ELR (cell line): ENCODE data around the gene MC1R.
"Not testable (repeated sequence)": the region's sequence is repeated elsewhere in the genome, so short reads cannot be mapped to it uniquely, and the experiment has no call there.

ENCODE experiments used
- DNase-seq: peaks from one replicate; pipeline ENCODE4 v3.0.0-alpha.2; 2015; ENCODE audit warnings: low read depth

The MC1R gene

DNA sequence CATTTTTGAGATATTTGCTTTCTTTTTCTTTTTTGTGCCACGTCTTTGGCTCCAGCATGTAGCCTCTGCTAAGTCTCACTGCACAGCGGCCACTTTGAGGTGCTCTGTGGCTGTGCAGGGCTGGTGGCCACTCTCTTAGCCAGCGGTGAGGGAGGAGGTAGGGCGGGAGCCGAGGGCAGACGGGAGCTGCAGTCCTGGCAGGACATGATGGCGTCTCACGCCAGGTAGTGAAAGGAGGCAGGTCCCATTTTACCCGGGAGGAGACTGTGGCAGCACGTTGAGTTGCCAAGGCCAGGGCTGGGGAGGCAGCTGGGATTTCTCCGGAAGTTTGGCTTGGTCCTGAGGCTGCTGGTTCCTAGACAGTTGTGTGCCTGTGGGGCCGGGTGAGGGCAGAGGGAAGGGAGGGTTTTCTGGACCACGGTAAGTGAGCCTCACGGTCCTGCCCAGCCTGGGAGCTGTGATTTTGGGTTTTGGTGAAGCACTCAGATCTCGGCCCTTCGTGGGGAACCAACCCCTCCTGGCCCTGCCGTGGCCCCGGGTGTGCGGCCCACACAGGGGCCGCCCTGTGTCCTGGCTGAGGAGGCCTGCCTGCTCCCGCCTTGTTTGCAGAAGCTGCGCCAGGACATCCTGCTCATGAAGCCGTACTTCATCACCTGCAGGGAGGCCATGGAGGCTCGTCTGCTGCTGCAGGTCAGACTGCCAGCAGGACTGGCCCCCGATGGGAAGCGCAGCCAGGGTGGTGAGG lies 44.3 kb downstream of the MC1R start:
- no peak for DNase-seq

DNA sequence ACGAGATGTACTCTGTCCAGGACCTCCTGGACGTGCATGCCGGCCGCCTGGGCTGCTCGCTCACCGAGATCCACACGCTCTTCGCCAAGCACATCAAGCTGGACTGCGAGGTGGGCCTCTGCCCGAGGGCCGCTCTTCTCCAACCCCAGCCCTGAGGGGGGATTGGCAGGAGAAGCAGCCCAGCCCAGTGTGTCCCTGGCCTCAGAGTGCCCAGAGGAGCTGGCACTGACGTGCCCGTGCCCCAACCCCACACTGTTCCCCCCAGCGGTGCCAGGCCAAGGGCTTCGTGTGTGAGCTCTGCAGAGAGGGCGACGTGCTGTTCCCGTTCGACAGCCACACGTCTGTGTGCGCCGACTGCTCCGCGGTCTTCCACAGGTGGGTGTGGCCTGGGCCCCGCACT lies 45.5 kb downstream of the MC1R start:
- no peak for DNase-seq

GRCh38 chr16:89965447-89966225 lies 47.0 kb downstream of the MC1R start:
- DNase-seq, result no peak

DNA sequence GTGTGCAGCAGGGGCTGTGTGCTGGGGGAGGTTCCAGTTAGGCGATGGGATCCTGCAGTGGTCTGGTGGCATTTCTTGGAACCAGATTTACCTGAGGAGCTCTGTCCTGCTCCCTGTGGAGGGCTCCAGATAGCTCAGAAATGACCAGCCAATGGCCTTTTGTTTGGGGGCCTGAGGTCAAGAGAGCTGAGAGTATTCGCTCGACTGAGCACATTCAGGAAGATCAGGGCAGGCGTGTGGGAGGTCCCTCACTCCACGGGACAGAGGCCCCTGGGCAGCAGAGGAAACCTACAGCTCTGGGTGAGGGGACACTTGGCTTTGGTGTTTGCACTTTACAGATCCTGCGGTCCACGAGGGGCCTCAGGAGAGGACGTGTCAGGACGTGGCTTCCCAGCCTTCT lies 48.1 kb downstream of the MC1R start:
- DNase-seq, result no peak

- DNase-seq, result not testable (repeated sequence)
These were observed 48.8 kb downstream of the MC1R start for GRCh38 chr16:89967436-89967835.

DNA sequence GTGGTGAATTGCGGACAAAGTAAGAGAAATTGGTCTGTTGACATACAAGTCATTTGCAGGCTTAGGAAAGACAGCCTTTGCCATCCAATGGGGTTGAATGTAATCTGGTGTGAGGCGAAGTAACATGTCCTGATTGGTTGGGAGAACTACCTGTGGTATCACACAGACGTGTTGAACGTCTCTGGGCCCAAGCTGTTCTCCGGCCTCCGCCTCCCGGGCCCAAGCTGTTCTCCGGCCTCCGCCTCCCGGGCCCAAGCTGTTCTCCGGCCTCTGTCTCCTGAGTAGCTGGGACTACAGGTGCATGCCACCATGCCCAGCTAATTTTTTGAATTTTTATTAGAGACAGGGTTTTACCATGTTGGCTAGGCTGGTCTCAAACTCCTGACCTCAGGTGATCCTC lies 49.4 kb downstream of the MC1R start:
- DNase-seq, result not testable (repeated sequence)

- DNase-seq, result no peak
These were observed 51.2 kb downstream of the MC1R start for GRCh38 chr16:89969741-89970410.
